ENCODE data around the gene NEXN.

GRCh38 chr1:77978293-77978968, 90.0 kb downstream of the NEXN start:
- TF ChIP-seq SMAD1 (CRISPR knock-in tag; IDR thresholded peaks at IDR 0.05; ENCODE audit: borderline replicate concordance, low read depth) (no peak), DNMT1 (CRISPR knock-in tag; IDR thresholded peaks at IDR 0.05) (no peak), ZNF576 (CRISPR knock-in tag; IDR thresholded peaks at IDR 0.05) (no peak), CERS6 (CRISPR knock-in tag; IDR thresholded peaks at IDR 0.05) (no peak), EZH2 (conservative IDR thresholded peaks at IDR 0.05; ENCODE audit: low read depth, low read length) (no peak), CTCF (CRISPR knock-in tag; IDR thresholded peaks at IDR 0.05) (no peak), FOXK2 (IDR thresholded peaks at IDR 0.05) (no peak), ELK4 (CRISPR knock-in tag; IDR thresholded peaks at IDR 0.05; ENCODE audit: borderline replicate concordance) (no peak), MYC (CRISPR knock-in tag; IDR thresholded peaks at IDR 0.05; ENCODE audit: borderline replicate concordance) (peak; percentile 74)

Data from HepG2 (cell line).